Testis (tissue), 2 donors: ENCODE data around the gene METRNL.

Experiments used
- POLR2A ChIP-seq: fragments of 450-650 bp; IDR thresholded peaks from one replicate; pipeline ENCODE4 v1.6.1; 2017; ENCODE audit warnings: antibody characterized with exemption, mild to moderate bottlenecking, moderate library complexity
- TF ChIP-seq, protein P1 (sequence below), 3 experiments: fragments of 450-650 bp in 2 of 3; fragments of 200-600 bp in 1 of 3; sonication (generic) in 1 of 3; IDR thresholded peaks; one replicate each; pipeline ENCODE4 v1.5.1; 2016 to 2019; ENCODE audit warnings: antibody characterized with exemption in 3 of 3, mild to moderate bottlenecking in 2 of 3, moderate library complexity in 1 of 3

DNA sequence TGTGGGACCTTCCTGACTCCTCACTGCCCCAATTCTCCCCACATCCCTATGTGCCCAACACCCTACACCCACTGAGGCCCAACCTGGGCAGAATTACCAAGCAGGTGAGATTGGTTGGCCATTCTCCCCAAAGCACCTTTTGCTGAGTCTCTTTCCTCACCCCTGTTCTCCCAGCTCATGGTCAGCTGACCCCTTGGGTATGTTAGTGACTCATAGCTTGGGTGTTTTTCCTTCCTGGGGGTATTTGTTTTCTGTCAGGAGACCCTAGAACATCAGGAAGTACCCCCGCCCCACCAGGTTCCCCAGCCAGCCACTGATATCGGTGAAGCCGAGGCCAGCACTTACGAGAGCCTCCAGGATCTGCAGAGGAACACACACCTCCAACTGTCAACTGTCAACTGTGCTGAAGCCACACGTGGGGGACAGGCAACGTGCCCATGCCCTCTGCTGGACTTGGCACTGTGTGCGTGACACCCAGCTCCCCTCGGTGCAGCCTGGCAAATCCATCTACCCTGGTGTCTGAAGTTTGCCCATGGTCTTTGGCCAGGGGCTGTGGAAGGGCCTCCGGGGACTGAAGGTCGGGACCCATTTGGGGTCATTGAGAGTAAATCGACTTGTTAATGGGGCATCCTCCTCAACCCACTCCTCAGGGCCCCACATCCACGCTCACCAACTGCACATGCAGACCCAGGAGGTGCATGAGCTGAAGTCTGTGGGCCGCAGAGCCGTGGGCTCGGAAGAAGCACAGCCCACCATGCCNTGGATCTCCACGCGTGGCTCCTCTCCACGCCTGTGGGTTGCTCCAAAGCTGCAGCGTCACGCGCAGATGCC lies 53.1 kb downstream of the METRNL start:
- TF ChIP-seq, protein P1, sequence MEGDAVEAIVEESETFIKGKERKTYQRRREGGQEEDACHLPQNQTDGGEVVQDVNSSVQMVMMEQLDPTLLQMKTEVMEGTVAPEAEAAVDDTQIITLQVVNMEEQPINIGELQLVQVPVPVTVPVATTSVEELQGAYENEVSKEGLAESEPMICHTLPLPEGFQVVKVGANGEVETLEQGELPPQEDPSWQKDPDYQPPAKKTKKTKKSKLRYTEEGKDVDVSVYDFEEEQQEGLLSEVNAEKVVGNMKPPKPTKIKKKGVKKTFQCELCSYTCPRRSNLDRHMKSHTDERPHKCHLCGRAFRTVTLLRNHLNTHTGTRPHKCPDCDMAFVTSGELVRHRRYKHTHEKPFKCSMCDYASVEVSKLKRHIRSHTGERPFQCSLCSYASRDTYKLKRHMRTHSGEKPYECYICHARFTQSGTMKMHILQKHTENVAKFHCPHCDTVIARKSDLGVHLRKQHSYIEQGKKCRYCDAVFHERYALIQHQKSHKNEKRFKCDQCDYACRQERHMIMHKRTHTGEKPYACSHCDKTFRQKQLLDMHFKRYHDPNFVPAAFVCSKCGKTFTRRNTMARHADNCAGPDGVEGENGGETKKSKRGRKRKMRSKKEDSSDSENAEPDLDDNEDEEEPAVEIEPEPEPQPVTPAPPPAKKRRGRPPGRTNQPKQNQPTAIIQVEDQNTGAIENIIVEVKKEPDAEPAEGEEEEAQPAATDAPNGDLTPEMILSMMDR (IDR thresholded peaks at IDR 0.05), result no peak
- TF ChIP-seq POLR2A, result no peak
